HepG2 (cell line): ENCODE data around the gene C2orf81. TPM values are rescaled to one million over a fixed set of nuclear protein-coding genes. Genes with fewer than 3 reads are reported as not detected.

Experiments
- CCAR2 ChIP-seq: fragments of 200-400 bp; formaldehyde crosslinking; optimal IDR thresholded peaks from 2 replicates; pipeline ENCODE3; 2018; ENCODE audit warnings: low read depth, mild to moderate bottlenecking, low read length, moderate library complexity
- CERS6 ChIP-seq: sonication (generic); formaldehyde crosslinking; IDR thresholded peaks from 2 replicates; pipeline ENCODE4 v1.5.0; 2020; ENCODE audit warnings: missing genetic modification reagents
- HIVEP1 ChIP-seq: sonication (generic); formaldehyde crosslinking; IDR thresholded peaks from 2 replicates; pipeline ENCODE4 v1.4.0; 2020; ENCODE audit warnings: mild to moderate bottlenecking, missing genetic modification reagents
- POLR2AphosphoS2 ChIP-seq: IDR thresholded peaks from 2 replicates; pipeline ENCODE4 v1.6.1; 2011; ENCODE audit warnings: low read depth, low read length, improper control_type of control experiment
- RFXAP ChIP-seq: sonication (generic); formaldehyde crosslinking; IDR thresholded peaks from 2 replicates; pipeline ENCODE4 v1.4.0; 2020; ENCODE audit warnings: missing genetic modification reagents, borderline replicate concordance
- RXRB ChIP-seq: IDR thresholded peaks from 2 replicates; pipeline ENCODE4 v1.6.1; 2016; ENCODE audit warnings: borderline replicate concordance, missing genetic modification reagents, missing compliant biosample characterization
- SIX1 ChIP-seq: sonication (generic); formaldehyde crosslinking; IDR thresholded peaks from 2 replicates; pipeline ENCODE4 v1.4.0; 2020; ENCODE audit warnings: missing genetic modification reagents, borderline replicate concordance
- SRF ChIP-seq: IDR thresholded peaks from 2 replicates; pipeline ENCODE4 v1.6.1; 2011; ENCODE audit warnings: mild to moderate bottlenecking, low read depth, low read length, moderate library complexity
- ZNF10 ChIP-seq: sonication (generic); formaldehyde crosslinking; IDR thresholded peaks from 2 replicates; pipeline ENCODE4 v1.4.0; 2020; ENCODE audit warnings: mild to moderate bottlenecking, low read depth, missing genetic modification reagents, borderline replicate concordance
- ZNF577 ChIP-seq: sonication (generic); formaldehyde crosslinking; IDR thresholded peaks from 2 replicates; pipeline ENCODE4 v1.4.0; 2020; ENCODE audit warnings: mild to moderate bottlenecking, low read depth, missing genetic modification reagents, borderline replicate concordance
- ZNF616 ChIP-seq: sonication (generic); formaldehyde crosslinking; IDR thresholded peaks from 2 replicates; pipeline ENCODE4 v1.5.0; 2020; ENCODE audit warnings: low read depth, mild to moderate bottlenecking, missing genetic modification reagents
- ZNF766 ChIP-seq: sonication (generic); formaldehyde crosslinking; IDR thresholded peaks from 2 replicates; pipeline ENCODE4 v1.5.0; 2020; ENCODE audit warnings: missing genetic modification reagents, borderline replicate concordance
- polyA plus RNA-seq, 8 experiments: library from polyadenylated mRNA; depleted of rRNA in 3 of 8; stranded (reverse) in 7 of 8; unstranded in 1 of 8; fragments of >200 nt; fragmentation: Illumina TruSeq in 4 of 8; extraction: Trizol in 4 of 8; gene quantifications; 2 replicates each; pipeline versions ENCODE4 v1.2.1 to v1.2.3, GENCODE V29; 2011 to 2016; ENCODE audit warnings: low read depth in 4 of 8, missing spikeins in 1 of 8, mixed read lengths in 1 of 8; ENCODE audit not compliant: insufficient read depth in 1 of 8
- total RNA-seq, 5 experiments: library from RNA; depleted of rRNA; stranded (reverse); fragments of >200 nt; fragmentation: Illumina TruSeq; extraction: Trizol; gene quantifications; 2 replicates each; pipeline ENCODE4 v1.2.3, GENCODE V29; 2016; ENCODE audit warnings: low read depth in 1 of 5
- TF ChIP-seq, protein P1 (sequence below): sonication (generic); formaldehyde crosslinking; IDR thresholded peaks from 2 replicates; pipeline ENCODE4 v1.4.0; 2020; ENCODE audit warnings: mild to moderate bottlenecking, low read depth, missing genetic modification reagents
- TF ChIP-seq, protein P2 (sequence below): IDR thresholded peaks from 2 replicates; pipeline ENCODE4 v1.6.1; 2012; ENCODE audit warnings: low read depth, low read length, improper control_type of control experiment
- TF ChIP-seq, protein P3 (sequence below): IDR thresholded peaks from 2 replicates; pipeline ENCODE4 v1.6.1; 2016; ENCODE audit warnings: mild to moderate bottlenecking
- TF ChIP-seq, protein P4 (sequence below): sonication (generic); formaldehyde crosslinking; conservative IDR thresholded peaks from 2 replicates; pipeline ENCODE4 v1.8.0; 2022; ENCODE audit warnings: low read depth, missing genetic modification reagents

The C2orf81 gene
- total and polyA plus RNA-seq, 2 of the 13 experiments (the other 11 are each of a cell fraction or from before 2014, with no cell fraction given), result 0.15 to 0.17 TPM

DNA sequence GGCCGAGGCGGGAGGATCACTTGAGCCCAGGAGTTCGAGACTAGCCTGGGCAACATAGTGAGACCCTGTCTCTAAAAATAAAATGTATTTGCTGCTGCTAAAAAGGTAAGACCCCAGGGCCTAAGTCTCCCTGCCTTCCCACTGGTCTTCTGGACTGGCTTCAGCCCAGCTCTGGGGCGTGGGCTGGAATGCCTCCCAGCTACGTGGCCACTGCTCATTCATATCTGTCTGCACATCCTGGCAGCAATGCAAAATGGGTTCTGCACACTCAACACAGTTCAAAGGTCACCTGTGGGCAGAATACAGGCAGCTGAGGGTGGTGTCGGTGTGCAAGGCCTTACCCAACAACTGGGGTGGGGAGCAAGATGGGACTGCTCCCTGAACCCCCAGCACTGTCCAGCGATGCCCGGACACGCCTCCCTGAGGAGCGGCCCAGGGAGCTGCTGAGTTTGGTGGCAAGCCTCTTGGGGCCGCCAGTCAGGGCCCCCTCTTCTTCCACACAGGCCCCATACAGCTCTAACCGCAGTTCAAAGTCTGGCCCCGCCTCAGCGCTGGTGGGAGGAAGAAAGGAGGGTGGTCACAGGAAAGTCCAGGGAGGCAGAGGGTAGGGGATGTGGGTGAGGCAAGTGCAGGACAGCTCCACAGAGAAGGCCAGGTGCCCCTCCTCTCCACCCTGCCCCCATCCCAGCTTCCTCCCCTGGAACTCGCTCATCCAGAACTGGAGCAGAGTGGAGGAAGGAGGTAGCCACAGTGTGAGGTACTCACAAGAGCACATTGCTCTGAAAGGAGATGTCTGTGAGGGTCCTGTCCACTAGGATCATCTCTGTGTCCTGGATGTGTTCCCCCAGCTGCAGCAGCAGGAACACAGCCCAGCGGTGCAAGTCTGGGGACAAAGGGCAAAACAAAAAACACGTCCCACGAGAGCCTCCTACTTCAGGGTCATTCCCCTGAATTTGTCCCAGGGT is 8.3 kb upstream of the C2orf81 start (continued):
- TF ChIP-seq ZNF616 (CRISPR knock-in tag), result peak; percentile 63; the same call in 1 of the 2 replicates
- TF ChIP-seq HIVEP1 (CRISPR knock-in tag), result no peak
- TF ChIP-seq POLR2AphosphoS2, result 0 out of 2 replicates have a peak, but pooled peaks have one; percentile 48
- TF ChIP-seq, protein P1, sequence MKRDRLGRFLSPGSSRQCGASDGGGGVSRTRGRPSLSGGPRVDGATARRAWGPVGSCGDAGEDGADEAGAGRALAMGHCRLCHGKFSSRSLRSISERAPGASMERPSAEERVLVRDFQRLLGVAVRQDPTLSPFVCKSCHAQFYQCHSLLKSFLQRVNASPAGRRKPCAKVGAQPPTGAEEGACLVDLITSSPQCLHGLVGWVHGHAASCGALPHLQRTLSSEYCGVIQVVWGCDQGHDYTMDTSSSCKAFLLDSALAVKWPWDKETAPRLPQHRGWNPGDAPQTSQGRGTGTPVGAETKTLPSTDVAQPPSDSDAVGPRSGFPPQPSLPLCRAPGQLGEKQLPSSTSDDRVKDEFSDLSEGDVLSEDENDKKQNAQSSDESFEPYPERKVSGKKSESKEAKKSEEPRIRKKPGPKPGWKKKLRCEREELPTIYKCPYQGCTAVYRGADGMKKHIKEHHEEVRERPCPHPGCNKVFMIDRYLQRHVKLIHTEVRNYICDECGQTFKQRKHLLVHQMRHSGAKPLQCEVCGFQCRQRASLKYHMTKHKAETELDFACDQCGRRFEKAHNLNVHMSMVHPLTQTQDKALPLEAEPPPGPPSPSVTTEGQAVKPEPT (CRISPR knock-in tag), result peak; percentile 79; the same call in 1 of the 2 replicates
- TF ChIP-seq SRF, result no peak
- no peak; the same call in 1 of the 2 replicates for TF ChIP-seq RFXAP (CRISPR knock-in tag)
- TF ChIP-seq, protein P2, sequence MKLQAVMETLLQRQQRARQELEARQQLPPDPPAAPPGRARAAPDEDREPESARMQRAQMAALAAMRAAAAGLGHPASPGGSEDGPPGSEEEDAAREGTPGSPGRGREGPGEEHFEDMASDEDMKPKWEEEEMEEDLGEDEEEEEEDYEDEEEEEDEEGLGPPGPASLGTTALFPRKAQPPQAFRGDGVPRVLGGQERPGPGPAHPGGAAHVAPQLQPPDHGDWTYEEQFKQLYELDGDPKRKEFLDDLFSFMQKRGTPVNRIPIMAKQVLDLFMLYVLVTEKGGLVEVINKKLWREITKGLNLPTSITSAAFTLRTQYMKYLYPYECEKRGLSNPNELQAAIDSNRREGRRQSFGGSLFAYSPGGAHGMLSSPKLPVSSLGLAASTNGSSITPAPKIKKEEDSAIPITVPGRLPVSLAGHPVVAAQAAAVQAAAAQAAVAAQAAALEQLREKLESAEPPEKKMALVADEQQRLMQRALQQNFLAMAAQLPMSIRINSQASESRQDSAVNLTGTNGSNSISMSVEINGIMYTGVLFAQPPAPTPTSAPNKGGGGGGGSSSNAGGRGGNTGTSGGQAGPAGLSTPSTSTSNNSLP, result no peak
- TF ChIP-seq, protein P3, sequence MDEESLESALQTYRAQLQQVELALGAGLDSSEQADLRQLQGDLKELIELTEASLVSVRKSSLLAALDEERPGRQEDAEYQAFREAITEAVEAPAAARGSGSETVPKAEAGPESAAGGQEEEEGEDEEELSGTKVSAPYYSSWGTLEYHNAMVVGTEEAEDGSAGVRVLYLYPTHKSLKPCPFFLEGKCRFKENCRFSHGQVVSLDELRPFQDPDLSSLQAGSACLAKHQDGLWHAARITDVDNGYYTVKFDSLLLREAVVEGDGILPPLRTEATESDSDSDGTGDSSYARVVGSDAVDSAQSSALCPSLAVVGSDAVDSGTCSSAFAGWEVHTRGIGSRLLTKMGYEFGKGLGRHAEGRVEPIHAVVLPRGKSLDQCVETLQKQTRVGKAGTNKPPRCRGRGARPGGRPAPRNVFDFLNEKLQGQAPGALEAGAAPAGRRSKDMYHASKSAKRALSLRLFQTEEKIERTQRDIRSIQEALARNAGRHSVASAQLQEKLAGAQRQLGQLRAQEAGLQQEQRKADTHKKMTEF, result peak; percentile 76
- TF ChIP-seq ZNF10, result no peak
- no peak for TF ChIP-seq ZNF766 (CRISPR knock-in tag)
- peak; percentile 44; the same call in 1 of the 2 replicates for TF ChIP-seq SIX1 (CRISPR knock-in tag)
- TF ChIP-seq CCAR2, result peak; percentile 10
- TF ChIP-seq, protein P4, sequence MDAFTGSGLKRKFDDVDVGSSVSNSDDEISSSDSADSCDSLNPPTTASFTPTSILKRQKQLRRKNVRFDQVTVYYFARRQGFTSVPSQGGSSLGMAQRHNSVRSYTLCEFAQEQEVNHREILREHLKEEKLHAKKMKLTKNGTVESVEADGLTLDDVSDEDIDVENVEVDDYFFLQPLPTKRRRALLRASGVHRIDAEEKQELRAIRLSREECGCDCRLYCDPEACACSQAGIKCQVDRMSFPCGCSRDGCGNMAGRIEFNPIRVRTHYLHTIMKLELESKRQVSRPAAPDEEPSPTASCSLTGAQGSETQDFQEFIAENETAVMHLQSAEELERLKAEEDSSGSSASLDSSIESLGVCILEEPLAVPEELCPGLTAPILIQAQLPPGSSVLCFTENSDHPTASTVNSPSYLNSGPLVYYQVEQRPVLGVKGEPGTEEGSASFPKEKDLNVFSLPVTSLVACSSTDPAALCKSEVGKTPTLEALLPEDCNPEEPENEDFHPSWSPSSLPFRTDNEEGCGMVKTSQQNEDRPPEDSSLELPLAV (CRISPR knock-in tag), result no peak
- no peak for TF ChIP-seq ZNF577 (CRISPR knock-in tag)
- no peak for TF ChIP-seq CERS6 (CRISPR knock-in tag)
- TF ChIP-seq RXRB (CRISPR knock-in tag), result no peak; the same call in 1 of the 2 replicates
